K562 (cell line): Measurements from ENCODE around the gene UBAP1L. TPM values are rescaled to one million over a fixed set of nuclear protein-coding genes. Genes with fewer than 3 reads are reported as not detected.

ENCODE experiments used
- ATAC-seq: fragments of 200-7000 bp; cut with Tn5 transposase; 3 replicates; pipeline ENCODE4 v1.9.1; 2020; ENCODE audit warnings: moderate library complexity
- BruUV-seq: library from RNA; stranded (reverse); fragments of 400-500 nt; replicated peaks from 2 replicates; lab custom pipeline; 2021; lab: Mats Ljungman, UMichigan
- CTCF ChIA-PET: fragments of 300-600 bp; formaldehyde crosslinking; extraction: SDS; loops from one replicate; lab custom pipeline; 2021; ENCODE audit warnings: low intra/inter-chr PET ratio; lab: Yijun Ruan, JAX
- POLR2A ChIA-PET: fragments of 300-600, 350-650 bp; sonication (Branson Sonifier 250); formaldehyde crosslinking; extraction: SDS; loops from one replicate; lab custom pipeline; 2021; ENCODE audit warnings: antibody characterized with exemption, inconsistent platforms; lab: Yijun Ruan, JAX
- DNase-seq, 4 experiments: peaks; one replicate each; pipeline versions ENCODE4 v3.0.0 to v3.0.0-alpha.2; 2011 to 2018; ENCODE audit warnings: low spot score in 3 of 4, mixed read lengths in 3 of 4; ENCODE audit errors: extremely low read depth in 1 of 4
- FAIRE-seq: peaks from 2 replicates; lab custom pipeline; 2011; peaks lifted over from hg19 to GRCh38; lab: Jason Lieb, UNC
- H2AFZ ChIP-seq: 2 replicates; pipeline ENCODE4 v1.6.0; 2011; ENCODE audit warnings: low read depth, low read length, control low read depth, inconsistent platforms
- H3K27ac ChIP-seq: fragments of 200-600 bp; 3 replicates; pipeline ENCODE4 v1.8.0; 2011; ENCODE audit warnings: low read depth, mild to moderate bottlenecking, control low read depth, inconsistent platforms, low read length, moderate library complexity, mixed read lengths; ENCODE audit errors: extremely low read depth
- H3K27me3 ChIP-seq, 2 experiments: fragments of 300-600 bp in 1 of 2; 2 replicates in 1 of 2; 3 replicates in 1 of 2; pipeline versions ENCODE4 v1.6.0 to v1.8.0; 2011; ENCODE audit warnings: inconsistent platforms in 2 of 2, low read length in 2 of 2, mild to moderate bottlenecking in 1 of 2, mixed read lengths in 1 of 2, moderate library complexity in 1 of 2; ENCODE audit not compliant: control insufficient read depth in 2 of 2, insufficient read depth in 2 of 2
- H3K36me3 ChIP-seq: fragments of 300-600 bp; 3 replicates; pipeline ENCODE4 v1.8.0; 2011; ENCODE audit warnings: mild to moderate bottlenecking, low read length, inconsistent platforms; ENCODE audit not compliant: control insufficient read depth, insufficient read depth
- H3K4me1 ChIP-seq, 2 experiments: fragments of 200-600 bp in 1 of 2; replicated peaks in 1 of 2; 2 replicates in 1 of 2; 3 replicates in 1 of 2; pipeline versions ENCODE4 v1.5.1 to v1.8.0; 2011; ENCODE audit warnings: inconsistent platforms in 2 of 2, low read length in 2 of 2, mild to moderate bottlenecking in 1 of 2, mixed read lengths in 1 of 2, moderate library complexity in 1 of 2; ENCODE audit not compliant: control insufficient read depth in 2 of 2, insufficient read depth in 2 of 2
- H3K4me2 ChIP-seq: 2 replicates; pipeline ENCODE4 v1.6.1; 2011; ENCODE audit warnings: low read length, control low read depth, inconsistent platforms, mixed read lengths; ENCODE audit not compliant: insufficient read depth
- H3K4me3 ChIP-seq: fragments of 200-600 bp; sonication (generic), shearing (Covaris generic); 2 replicates; pipeline ENCODE4 v1.5.1; 2016; ENCODE audit warnings: control low read depth, inconsistent platforms
- H3K79me2 ChIP-seq: fragments of 200-600 bp; 3 replicates; pipeline ENCODE4 v1.8.0; 2011; ENCODE audit warnings: low read length, inconsistent platforms; ENCODE audit not compliant: control insufficient read depth, insufficient read depth
- H3K9ac ChIP-seq, 2 experiments: 2 replicates each; pipeline versions ENCODE4 v1.6.0 to v1.6.1; 2011; ENCODE audit warnings: low read depth in 2 of 2, low read length in 2 of 2, control low read depth in 1 of 2, inconsistent platforms in 1 of 2, mild to moderate bottlenecking in 1 of 2, mixed read lengths in 1 of 2; ENCODE audit not compliant: insufficient read depth in 1 of 2
- H3K9me1 ChIP-seq: one replicate; pipeline ENCODE4 v1.6.0; 2011; ENCODE audit warnings: inconsistent platforms, mild to moderate bottlenecking, low read length, moderate library complexity; ENCODE audit not compliant: control insufficient read depth, insufficient read depth
- H3K9me3 ChIP-seq: replicated peaks from 2 replicates; pipeline ENCODE4 v1.5.1; 2011; ENCODE audit warnings: low read depth, low read length, inconsistent platforms; ENCODE audit not compliant: control insufficient read depth, insufficient read depth
- H4K20me1 ChIP-seq: replicated peaks from 2 replicates; pipeline ENCODE4 v1.6.1; 2011; ENCODE audit warnings: low read length, inconsistent platforms, mixed read lengths; ENCODE audit not compliant: control insufficient read depth, insufficient read depth
- BMI1 ChIP-seq: fragments of 150-350 bp; IDR thresholded peaks from 2 replicates; pipeline ENCODE4 v1.6.1; 2014; ENCODE audit warnings: low read length
- CEBPZ ChIP-seq: fragments of 150-350 bp; IDR thresholded peaks from 2 replicates; pipeline ENCODE4 v1.6.1; 2014; ENCODE audit warnings: low read depth, mild to moderate bottlenecking, low read length, borderline replicate concordance
- DIDO1 ChIP-seq: fragments of 450-650 bp; IDR thresholded peaks from 2 replicates; pipeline ENCODE4 v1.6.1; 2016; ENCODE audit warnings: low read depth, missing biosample characterization, missing genetic modification characterization
- EWSR1 ChIP-seq: fragments of 450-650 bp; IDR thresholded peaks from 2 replicates; pipeline ENCODE4 v1.6.1; 2018; ENCODE audit warnings: borderline replicate concordance, mild to moderate bottlenecking, low read depth, moderate library complexity; ENCODE audit not compliant: partially characterized antibody
- FOSL1 ChIP-seq: fragments of 200-800 bp; sonication (Bioruptor generic); conservative IDR thresholded peaks from 2 replicates; pipeline ENCODE4 v1.6.1; 2016; ENCODE audit warnings: missing genetic modification characterization, missing compliant biosample characterization
- HDAC1 ChIP-seq, 2 experiments: fragments of 450-650 bp; IDR thresholded peaks; 2 replicates each; pipeline ENCODE4 v1.6.1; 2016 to 2017; ENCODE audit warnings: inconsistent platforms in 1 of 2, mild to moderate bottlenecking in 1 of 2, moderate library complexity in 1 of 2
- NFE2 ChIP-seq: IDR thresholded peaks from 2 replicates; pipeline ENCODE4 v1.6.1; 2014; ENCODE audit warnings: antibody characterized with exemption, low read depth
- PHTF2 ChIP-seq: fragments of 250-450 bp; sonication (Bioruptor Pico); IDR thresholded peaks from 2 replicates; pipeline ENCODE4 v1.5.0; 2021; ENCODE audit warnings: mild to moderate bottlenecking
- PRDM10 ChIP-seq: fragments of 450-650 bp; IDR thresholded peaks from 2 replicates; pipeline ENCODE4 v1.6.1; 2018; ENCODE audit not compliant: partially characterized antibody
- RCOR1 ChIP-seq, 2 experiments: IDR thresholded peaks; 2 replicates each; pipeline ENCODE4 v1.6.1; 2012; ENCODE audit warnings: low read depth in 2 of 2, low read length in 2 of 2, borderline replicate concordance in 1 of 2, improper control_type of control experiment in 1 of 2
- SNRNP70 ChIP-seq: fragments of 200-400 bp; formaldehyde crosslinking; optimal IDR thresholded peaks from 2 replicates; pipeline ENCODE3; 2017; ENCODE audit warnings: low read depth, low read length
- U2AF2 ChIP-seq: fragments of 200-400 bp; formaldehyde crosslinking; optimal IDR thresholded peaks from 2 replicates; pipeline ENCODE3; 2017; ENCODE audit warnings: low read depth, mild to moderate bottlenecking, low read length
- ZNF143 ChIP-seq: sonication (generic); formaldehyde crosslinking; IDR thresholded peaks from 2 replicates; pipeline ENCODE4 v1.9.0; 2022; ENCODE audit warnings: mild to moderate bottlenecking, missing genetic modification reagents
- ZNF644 ChIP-seq: fragments of 200-800 bp; sonication (Bioruptor generic); IDR thresholded peaks from 2 replicates; pipeline ENCODE4 v1.6.1; 2016; ENCODE audit warnings: low read depth, missing genetic modification characterization, missing compliant biosample characterization
- ZNF77 ChIP-seq: fragments of 250-450 bp; sonication (Bioruptor Pico); IDR thresholded peaks from 2 replicates; pipeline ENCODE4 v1.5.0; 2020
- WGBS: fragments of 100-300 bp; shearing (Covaris generic); methylation state at CpG from one replicate; pipeline ENCODE4 v1.1.6; 2016; ENCODE audit warnings: low coverage, mixed read lengths; ENCODE audit not compliant: insufficient coverage; ENCODE audit errors: missing lambda C conversion rate; 5-methylcytosine and 5-hydroxymethylcytosine counted together
- in situ Hi-C: fragments of 300-500 bp; cut with MboI; formaldehyde crosslinking; loops from 4 replicates; pipeline ENCODE4 v1.15.0; 2018; ENCODE audit warnings: inconsistent platforms, mixed read lengths
- intact Hi-C: fragments of 100-400 bp; cut with micrococcal nuclease; formaldehyde crosslinking; loops from 2 replicates; pipeline ENCODE4 v1.14.2; 2022
- polyA plus RNA-seq, 8 experiments: library from polyadenylated mRNA; depleted of rRNA in 4 of 8; stranded (reverse) in 5 of 8; unstranded in 3 of 8; fragments of >200 nt; fragmentation: Nextera tagmentation in 2 of 8; fragmentation: Illumina TruSeq in 1 of 8; extraction: Ambion mirVana in 2 of 8; extraction: Trizol in 1 of 8; gene quantifications; 2 replicates each; pipeline versions ENCODE4 v1.2.1 to v1.2.3, GENCODE V29; 2011 to 2014; ENCODE audit warnings: inconsistent platforms in 1 of 8, missing spikeins in 1 of 8
- total RNA-seq, 7 experiments: library from RNA; depleted of rRNA in 6 of 7; stranded (reverse); fragments of >200 nt in 6 of 7; fragmentation: Illumina TruSeq in 2 of 7; extraction: Trizol in 2 of 7; gene quantifications; 2 replicates each; pipeline versions ENCODE4 v1.2.1 to v1.2.3, GENCODE V29; 2011 to 2021; ENCODE audit warnings: low replicate concordance in 1 of 7

The UBAP1L gene
- total and polyA plus RNA-seq, 9 of the 15 experiments (the other 6 are each of a cell fraction or from before 2014, with no cell fraction given), result 0.16 to 0.71 (median 0.41) TPM; not detected in 2

GRCh38 chr15:65062061-65062460 lies 52.9 kb downstream of the UBAP1L start (continued):
- TF ChIP-seq HDAC1 (IDR thresholded peaks at IDR 0.05) (no peak), DIDO1 (no peak), ZNF644 (tag) (no peak), FOSL1 (no peak), NFE2 (no peak), CEBPZ (no peak)

GRCh38 chr15:65060641-65061397 lies 54.2 kb downstream of the UBAP1L start:
- no peak overlapping the region for H2AFZ ChIP-seq
- no peaks in the 10 kb centered on the region for H3K9me3 ChIP-seq
- H3K27ac ChIP-seq, result no peak overlapping the region
- intact Hi-C loops, result no loop called here
- no peak overlapping the region for H3K9ac ChIP-seq
- ChIA-PET CTCF (no interaction called here), POLR2A (interaction anchor here (0.9 to 1.2 kb wide), 3 partner anchors 9 to 21 kb away, joined by 3 read pairs; no protein-coding TSS in a partner anchor)
- BruUV-seq, result no TSS peak
- no peak for ATAC-seq
- no peak for DNase-seq
- H3K9me1 ChIP-seq, result no peaks in the 10 kb centered on the region
- in situ Hi-C loops, result no loop called here
- H3K79me2 ChIP-seq, result no peaks in the 10 kb centered on the region
- no peaks in the 10 kb centered on the region for H3K36me3 ChIP-seq
- H4K20me1 ChIP-seq, result no peaks in the 10 kb centered on the region; the same call in 1 of the 2 replicates
- no peak for FAIRE-seq
- H3K4me2 ChIP-seq, result no peak overlapping the region
- 1% methylated on average over 6 of the region's 6 CpGs for WGBS
- peaks cover 23 to 55% of the 10 kb centered on the region in 2 experiments for H3K27me3 ChIP-seq
- no peaks in the 10 kb centered on the region for H3K4me1 ChIP-seq
- H3K4me3 ChIP-seq, result no peak overlapping the region
- no peak for TF ChIP-seq ZNF77 (CRISPR knock-in tag)
- no peak for TF ChIP-seq PRDM10
- no peak for TF ChIP-seq PHTF2 (CRISPR knock-in tag)
- TF ChIP-seq EWSR1, result no peak
- no peak for TF ChIP-seq ZNF143 (CRISPR knock-in tag)
- no peak for TF ChIP-seq U2AF2
- no peak for TF ChIP-seq RCOR1 (IDR thresholded peaks at IDR 0.05; ENCODE audit: borderline replicate concordance in 1 of 2, low read depth in 2 of 2, low read length in 2 of 2)
- no peak for TF ChIP-seq BMI1
- no peak for TF ChIP-seq SNRNP70
